Testis (tissue), 3 donors: ENCODE results near the gene BCL6B. TPM values are rescaled to one million over a fixed set of nuclear protein-coding genes. Genes with fewer than 3 reads are reported as not detected.
"Not testable (repeated sequence)": the region's sequence is repeated elsewhere in the genome, so short reads cannot be mapped to it uniquely, and the experiment has no call there.

ENCODE experiments used
- DNase-seq: peaks from one replicate; pipeline ENCODE4 v3.0.0-alpha.2; 2019
- H3K27ac ChIP-seq, 2 donors: fragments of 200-600 bp; sonication (generic); one replicate each; pipeline ENCODE4 v1.5.1; 2019
- H3K27me3 ChIP-seq: fragments of 200-600 bp; sonication (generic); one replicate; pipeline ENCODE4 v1.5.1; 2019
- H3K36me3 ChIP-seq: fragments of 200-600 bp; sonication (generic); one replicate; pipeline ENCODE4 v1.5.1; 2017; ENCODE audit warnings: low read depth; ENCODE audit errors: missing control alignments
- H3K4me1 ChIP-seq: fragments of 200-600 bp; sonication (generic); one replicate; pipeline ENCODE4 v1.5.1; 2019
- H3K4me3 ChIP-seq, 2 donors: fragments of 200-600 bp; sonication (generic); one replicate each; pipeline ENCODE4 v1.5.1; 2017 to 2019
- H3K9me3 ChIP-seq: fragments of 200-600 bp; sonication (generic); one replicate; pipeline ENCODE4 v1.5.1; 2017
- CTCF ChIP-seq, 3 experiments: fragments of 450-650 bp in 2 of 3; fragments of 200-600 bp in 1 of 3; sonication (generic) in 1 of 3; IDR thresholded peaks; one replicate each; pipeline ENCODE4 v1.5.1; 2016 to 2019; ENCODE audit warnings: antibody characterized with exemption in 3 of 3, mild to moderate bottlenecking in 2 of 3, moderate library complexity in 1 of 3
- POLR2A ChIP-seq: fragments of 450-650 bp; IDR thresholded peaks from one replicate; pipeline ENCODE4 v1.6.1; 2017; ENCODE audit warnings: antibody characterized with exemption, mild to moderate bottlenecking, moderate library complexity
- WGBS, 2 donors: methylation state at CpG; one replicate each; pipeline ENCODE4 v1.1.5; 2018; 5-methylcytosine and 5-hydroxymethylcytosine counted together
- intact Hi-C: fragments of 100-400 bp; cut with DNase I; formaldehyde crosslinking; loops from one replicate; pipeline ENCODE4 v1.15.1; 2023; ENCODE audit warnings: low total_unique reads
- polyA plus RNA-seq: library from polyadenylated mRNA; stranded (reverse); fragments of 350-450 nt; fragmentation: Illumina TruSeq; extraction: RNeasy Lipid Tissue Mini Kit (QIAGEN cat#74804); gene quantifications from one replicate; pipeline ENCODE4 v1.2.3, GENCODE V29; 2014; ENCODE audit warnings: low read depth, low replicate concordance; ENCODE audit not compliant: insufficient read depth
- total RNA-seq, 2 donors: library from RNA; depleted of rRNA; stranded (reverse); fragments of >200 nt; gene quantifications; one replicate each; pipeline ENCODE4 v1.2.3, GENCODE V29; 2016

The BCL6B gene
- total and polyA plus RNA-seq, 3 donors from 2014 or later, result 2.5 to 4.6 (median 3.5) TPM

GRCh38 chr17:6989779-6990178 is 33.1 kb upstream of the BCL6B start:
- H3K27me3 ChIP-seq, result no peaks in the 10 kb centered on the region
- no peaks in the 10 kb centered on the region for H3K9me3 ChIP-seq
- H3K27ac ChIP-seq, result no peak overlapping the region
- no peak for DNase-seq
- no peak overlapping the region for H3K4me3 ChIP-seq
- intact Hi-C loops, result no loop called here
- 98 to 100% methylated on average over 2 of the region's 2 CpGs for WGBS, 2 donors
- H3K36me3 ChIP-seq, result no peaks in the 10 kb centered on the region
- H3K4me1 ChIP-seq, result no peaks in the 10 kb centered on the region
- TF ChIP-seq CTCF (IDR thresholded peaks at IDR 0.05), result no peak
- no peak for TF ChIP-seq POLR2A

- H3K27me3 ChIP-seq, H3K27ac ChIP-seq, intact Hi-C loops, H3K9me3 ChIP-seq, H3K4me3 ChIP-seq, H3K4me1 ChIP-seq, DNase-seq, H3K36me3 ChIP-seq: not testable (repeated sequence)
- 87% methylated on average over 5 of the region's 5 CpGs for WGBS, 2 donors
Observed at GRCh38 chr17:6993613-6994056, 29.2 kb upstream of the BCL6B start.

- Histone ChIP-seq H3K4me3 (no peak overlapping the region), H3K27ac (no peak overlapping the region), H3K9me3 (no peaks in the 10 kb centered on the region), H3K27me3 (no peaks in the 10 kb centered on the region), H3K4me1 (no peaks in the 10 kb centered on the region), H3K36me3 (no peaks in the 10 kb centered on the region)
- intact Hi-C loops, result no loop called here
- no peak for DNase-seq
- TF ChIP-seq CTCF (IDR thresholded peaks at IDR 0.05) (no peak), POLR2A (no peak)
- WGBS, 2 donors, result 84 to 88% methylated on average over 10 of the region's 10 CpGs
Observed at GRCh38 chr17:6994118-6994598, 28.7 kb upstream of the BCL6B start.

GRCh38 chr17:6994666-6995256 is 28.1 kb upstream of the BCL6B start:
- Histone ChIP-seq H3K27me3 (no peaks in the 10 kb centered on the region), H3K27ac (no peak overlapping the region)

More at GRCh38 chr17:6994666-6995256, 28.1 kb upstream of the BCL6B start:
- Histone ChIP-seq H3K4me1 (no peaks in the 10 kb centered on the region), H3K4me3 (no peak overlapping the region), H3K9me3 (no peaks in the 10 kb centered on the region), H3K36me3 (no peaks in the 10 kb centered on the region)
- TF ChIP-seq CTCF (IDR thresholded peaks at IDR 0.05), result no peak
- no peak for TF ChIP-seq POLR2A
- no peak for DNase-seq
- intact Hi-C loops, result no loop called here
- 64 to 76% methylated on average over 9 of the region's 9 CpGs for WGBS, 2 donors
